Spleen (tissue), 7 donors: ENCODE measurements around the gene SNCG.

Experiments used
- POLR2A ChIP-seq, 3 donors: fragments of 450-650 bp; IDR thresholded peaks; one replicate each; pipeline ENCODE4 v1.5.1; 2017; ENCODE audit warnings: antibody characterized with exemption in 3 of 3, mild to moderate bottlenecking in 1 of 3
- POLR2AphosphoS5 ChIP-seq, 3 donors: sonication (generic); formaldehyde crosslinking; IDR thresholded peaks; one replicate each; pipeline ENCODE4 v1.5.1; 2017; ENCODE audit warnings: antibody characterized with exemption in 3 of 3
- TF ChIP-seq, protein P1 (sequence below), 11 experiments: fragments of 200-600 bp in 7 of 11; fragments of 450-650 bp in 4 of 11; sonication (generic) in 4 of 11; IDR thresholded peaks in 8 of 11; conservative IDR thresholded peaks in 3 of 11; 1 replicate in 7 of 11; 2 replicates in 4 of 11; pipeline versions ENCODE4 v1.4.0 to v1.8.0; 2016 to 2021; ENCODE audit warnings: antibody characterized with exemption in 11 of 11, inconsistent platforms in 4 of 11, mild to moderate bottlenecking in 1 of 11
- donor health status: DM: no; HTN: no; CAD: no; lungs with moderate emphysema.
- donor health status: DM: no; HTN: no; CAD: no.
- donor health status: DM: no; HTN: no; CAD: no.

DNA sequence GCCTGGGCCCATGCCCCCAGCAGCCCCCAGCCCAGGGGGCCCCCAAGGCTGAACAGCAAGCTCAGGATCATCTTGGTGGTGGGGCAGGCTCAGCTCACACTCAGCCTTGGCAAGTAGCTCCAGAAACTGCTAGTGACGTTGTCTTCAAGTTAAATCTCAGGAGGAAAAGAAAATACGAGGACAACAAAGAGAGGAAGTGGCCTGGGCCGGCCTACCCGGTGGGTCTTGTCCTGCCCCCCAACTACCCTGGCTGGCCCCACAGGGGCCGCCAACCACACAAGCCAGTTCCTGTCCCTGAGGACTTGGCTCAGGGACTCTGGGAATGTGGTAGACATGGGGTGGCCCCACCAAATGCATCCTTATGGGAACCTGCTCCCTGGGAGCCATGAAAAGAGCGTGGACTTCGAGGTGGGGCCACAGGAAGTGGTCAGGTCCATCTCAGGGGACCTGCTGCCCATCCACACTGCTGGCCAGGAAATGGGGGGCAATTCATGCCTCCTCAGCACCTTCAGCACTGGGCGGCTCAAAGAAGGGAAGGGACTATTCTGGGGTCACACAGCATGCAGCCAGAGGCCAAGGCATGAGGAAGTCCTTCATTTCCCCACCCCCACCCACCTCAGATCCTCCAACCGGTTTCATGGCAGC lies 806 bp upstream of the SNCG start, which contains the start of gene MMRN2:
- TF ChIP-seq, protein P1, sequence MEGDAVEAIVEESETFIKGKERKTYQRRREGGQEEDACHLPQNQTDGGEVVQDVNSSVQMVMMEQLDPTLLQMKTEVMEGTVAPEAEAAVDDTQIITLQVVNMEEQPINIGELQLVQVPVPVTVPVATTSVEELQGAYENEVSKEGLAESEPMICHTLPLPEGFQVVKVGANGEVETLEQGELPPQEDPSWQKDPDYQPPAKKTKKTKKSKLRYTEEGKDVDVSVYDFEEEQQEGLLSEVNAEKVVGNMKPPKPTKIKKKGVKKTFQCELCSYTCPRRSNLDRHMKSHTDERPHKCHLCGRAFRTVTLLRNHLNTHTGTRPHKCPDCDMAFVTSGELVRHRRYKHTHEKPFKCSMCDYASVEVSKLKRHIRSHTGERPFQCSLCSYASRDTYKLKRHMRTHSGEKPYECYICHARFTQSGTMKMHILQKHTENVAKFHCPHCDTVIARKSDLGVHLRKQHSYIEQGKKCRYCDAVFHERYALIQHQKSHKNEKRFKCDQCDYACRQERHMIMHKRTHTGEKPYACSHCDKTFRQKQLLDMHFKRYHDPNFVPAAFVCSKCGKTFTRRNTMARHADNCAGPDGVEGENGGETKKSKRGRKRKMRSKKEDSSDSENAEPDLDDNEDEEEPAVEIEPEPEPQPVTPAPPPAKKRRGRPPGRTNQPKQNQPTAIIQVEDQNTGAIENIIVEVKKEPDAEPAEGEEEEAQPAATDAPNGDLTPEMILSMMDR (IDR thresholded peaks at IDR 0.05 in 8 of 11, conservative IDR thresholded peaks at IDR 0.05 in 3 of 11): no peak
- TF ChIP-seq POLR2A (IDR thresholded peaks at IDR 0.05) (no peak), POLR2AphosphoS5 (IDR thresholded peaks at IDR 0.05) (peak; percentile 26 to 70 (median 51))
